ENCODE results near the gene FGF2. TPM values are rescaled to one million over a fixed set of nuclear protein-coding genes. Genes with fewer than 3 reads are reported as not detected.
"Not testable (repeated sequence)": the region's sequence is repeated elsewhere in the genome, so short reads cannot be mapped to it uniquely, and the experiment has no call there.

The FGF2 gene
- total and polyA plus RNA-seq, 3 experiments from 2014 or later = 1.5 to 1.7 TPM; not detected in 1

DNA sequence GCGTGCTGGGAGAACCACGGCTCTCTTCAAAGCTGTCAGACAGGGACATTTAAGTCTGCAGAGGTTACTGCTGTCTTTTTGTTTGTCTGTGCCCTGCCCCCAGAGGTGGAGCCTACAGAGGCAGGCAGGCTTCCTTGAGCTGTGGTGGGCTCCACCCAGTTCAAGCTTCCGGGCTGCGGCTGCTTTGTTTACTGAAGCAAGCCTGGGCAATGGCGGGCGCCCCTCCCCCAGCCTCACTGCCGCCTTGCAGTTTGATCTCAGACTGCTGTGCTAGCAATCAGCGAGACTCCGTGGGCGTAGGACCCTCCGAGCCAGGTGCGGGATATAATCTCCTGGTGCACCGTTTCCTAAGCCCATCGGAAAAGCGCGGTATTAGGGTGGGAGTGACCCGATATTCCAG lies 118.5 kb downstream of the FGF2 start:
- H3K4me1 Mint-ChIP-seq = peaks cover 8 to 23% (median 11%) of the 10 kb centered on the region in 3 donors
- peak in 4 of 5 donors; percentile 22 to 80 (median 44) for DNase-seq
- H3K9me3 Mint-ChIP-seq; H3K4me3 ChIP-seq (ENCODE audit: low read length); H3K4me1 ChIP-seq (ENCODE audit: insufficient read depth, low read length); H3K27me3 ChIP-seq (ENCODE audit: insufficient read depth, low read length, poor library complexity, severe bottlenecking); POLR2A ChIA-PET; H3K9me3 ChIP-seq (ENCODE audit: low read length); H3K27me3 Mint-ChIP-seq; H3K27ac ChIP-seq (ENCODE audit: low read depth, low read length): not testable (repeated sequence)
- H3K36me3 Mint-ChIP-seq = peaks cover 18 to 54% (median 35%) of the 10 kb centered on the region in 3 donors
- H3K36me3 ChIP-seq (ENCODE audit: insufficient read depth, low read length) = peaks cover 15% of the 10 kb centered on the region
- H3K4me3 Mint-ChIP-seq = peak overlapping the region in 1 of 7 donors; percentile 68
- H3K27ac Mint-ChIP-seq = peak overlapping the region in 5 of 8 donors; percentile 48 to 87 (median 63)
- CTCF ChIA-PET = interaction anchor here (1.1 kb wide), 1 partner anchor 14 kb away, joined by 3 read pairs; no protein-coding TSS in a partner anchor

DNA sequence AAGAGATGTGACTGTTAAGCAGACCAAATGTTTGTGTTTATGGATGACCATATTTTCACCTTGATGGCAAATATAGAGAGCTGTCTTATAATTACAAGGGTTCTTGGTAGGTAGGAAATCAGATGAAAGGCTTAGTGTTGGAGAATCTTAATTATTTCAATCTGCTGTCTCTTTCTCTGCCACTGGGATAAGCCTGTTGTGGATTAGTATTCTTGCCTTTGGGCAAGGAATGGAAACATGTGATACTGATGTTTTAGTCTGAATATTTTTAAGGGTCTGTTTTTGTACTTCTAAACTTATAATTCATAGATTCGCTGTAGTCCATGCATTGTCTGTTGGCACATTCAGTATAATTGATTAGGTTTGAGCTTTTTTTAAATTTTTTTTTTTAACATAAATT lies 119.5 kb downstream of the FGF2 start:
- no peaks in the 10 kb centered on the region for H3K27me3 ChIP-seq (ENCODE audit: insufficient read depth, low read length, poor library complexity, severe bottlenecking)
- ChIA-PET CTCF (no interaction called here), POLR2A (no interaction called here)
- Mint-ChIP-seq H3K4me1 (peaks cover 8 to 23% (median 11%) of the 10 kb centered on the region in 3 donors), H3K27ac (peak overlapping the region in 2 of 8 donors; percentile 48 to 81), H3K27me3 (no peaks in the 10 kb centered on the region), H3K36me3 (peaks cover 24 to 61% (median 35%) of the 10 kb centered on the region in 3 donors), H3K9me3 (peaks cover 0 to 4% (median 2%) of the 10 kb centered on the region in 5 donors), H3K4me3 (no peak overlapping the region)
- no peaks in the 10 kb centered on the region for H3K9me3 ChIP-seq (ENCODE audit: low read length)
- H3K4me3 ChIP-seq (ENCODE audit: low read length) = no peak overlapping the region
- DNase-seq = no peak
- H3K27ac ChIP-seq (ENCODE audit: low read depth, low read length) = no peak overlapping the region
- peaks cover 15% of the 10 kb centered on the region for H3K36me3 ChIP-seq (ENCODE audit: insufficient read depth, low read length)
- no peaks in the 10 kb centered on the region for H3K4me1 ChIP-seq (ENCODE audit: insufficient read depth, low read length)

Other genes starting within 250 kb of the FGF2 start
- 1 to 10 TPM; 3.1 to 3.5 TPM for gene IL21, start 205.8 kb upstream of the FGF2 start, total RNA-seq
- gene IL21, start 205.8 kb upstream of the FGF2 start, polyA plus RNA-seq = not detected
- 1 to 10 TPM; 1.7 to 2.1 TPM for gene BBS12, start 94.1 kb upstream of the FGF2 start, total RNA-seq
- gene BBS12, start 94.1 kb upstream of the FGF2 start, polyA plus RNA-seq = 1.8 TPM
- gene NUDT6, start 95.8 kb downstream of the FGF2 start, total RNA-seq = 1 to 10 TPM; 4.3 to 5.5 TPM
- gene NUDT6, start 95.8 kb downstream of the FGF2 start, polyA plus RNA-seq = 1.6 TPM